GM13976 (cell line): ENCODE data around the gene DOCK4.

Source experiments
- DNase-seq: peaks from one replicate; pipeline ENCODE4 v3.0.0; 2012; ENCODE audit warnings: low spot score
- in situ Hi-C: fragments of 300-500 bp; cut with MboI; formaldehyde crosslinking; loops from one replicate; pipeline ENCODE4 v1.12.0; 2022; ENCODE audit warnings: low sequenced_read_pairs, mixed read lengths, inconsistent platforms; ENCODE audit not compliant: unreplicated experiment
- TF ChIP-seq, protein P1 (sequence below): IDR thresholded peaks from 2 replicates; pipeline ENCODE4 v1.5.1; 2012; ENCODE audit warnings: borderline replicate concordance, mild to moderate bottlenecking; ENCODE audit not compliant: insufficient read depth; ENCODE audit errors: extremely low read depth, missing control alignments, control extremely low read depth

DOCK4 gene, protein sequence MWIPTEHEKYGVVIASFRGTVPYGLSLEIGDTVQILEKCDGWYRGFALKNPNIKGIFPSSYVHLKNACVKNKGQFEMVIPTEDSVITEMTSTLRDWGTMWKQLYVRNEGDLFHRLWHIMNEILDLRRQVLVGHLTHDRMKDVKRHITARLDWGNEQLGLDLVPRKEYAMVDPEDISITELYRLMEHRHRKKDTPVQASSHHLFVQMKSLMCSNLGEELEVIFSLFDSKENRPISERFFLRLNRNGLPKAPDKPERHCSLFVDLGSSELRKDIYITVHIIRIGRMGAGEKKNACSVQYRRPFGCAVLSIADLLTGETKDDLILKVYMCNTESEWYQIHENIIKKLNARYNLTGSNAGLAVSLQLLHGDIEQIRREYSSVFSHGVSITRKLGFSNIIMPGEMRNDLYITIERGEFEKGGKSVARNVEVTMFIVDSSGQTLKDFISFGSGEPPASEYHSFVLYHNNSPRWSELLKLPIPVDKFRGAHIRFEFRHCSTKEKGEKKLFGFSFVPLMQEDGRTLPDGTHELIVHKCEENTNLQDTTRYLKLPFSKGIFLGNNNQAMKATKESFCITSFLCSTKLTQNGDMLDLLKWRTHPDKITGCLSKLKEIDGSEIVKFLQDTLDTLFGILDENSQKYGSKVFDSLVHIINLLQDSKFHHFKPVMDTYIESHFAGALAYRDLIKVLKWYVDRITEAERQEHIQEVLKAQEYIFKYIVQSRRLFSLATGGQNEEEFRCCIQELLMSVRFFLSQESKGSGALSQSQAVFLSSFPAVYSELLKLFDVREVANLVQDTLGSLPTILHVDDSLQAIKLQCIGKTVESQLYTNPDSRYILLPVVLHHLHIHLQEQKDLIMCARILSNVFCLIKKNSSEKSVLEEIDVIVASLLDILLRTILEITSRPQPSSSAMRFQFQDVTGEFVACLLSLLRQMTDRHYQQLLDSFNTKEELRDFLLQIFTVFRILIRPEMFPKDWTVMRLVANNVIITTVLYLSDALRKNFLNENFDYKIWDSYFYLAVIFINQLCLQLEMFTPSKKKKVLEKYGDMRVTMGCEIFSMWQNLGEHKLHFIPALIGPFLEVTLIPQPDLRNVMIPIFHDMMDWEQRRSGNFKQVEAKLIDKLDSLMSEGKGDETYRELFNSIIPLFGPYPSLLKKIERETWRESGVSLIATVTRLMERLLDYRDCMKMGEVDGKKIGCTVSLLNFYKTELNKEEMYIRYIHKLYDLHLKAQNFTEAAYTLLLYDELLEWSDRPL (N-terminal part only)

DNA sequence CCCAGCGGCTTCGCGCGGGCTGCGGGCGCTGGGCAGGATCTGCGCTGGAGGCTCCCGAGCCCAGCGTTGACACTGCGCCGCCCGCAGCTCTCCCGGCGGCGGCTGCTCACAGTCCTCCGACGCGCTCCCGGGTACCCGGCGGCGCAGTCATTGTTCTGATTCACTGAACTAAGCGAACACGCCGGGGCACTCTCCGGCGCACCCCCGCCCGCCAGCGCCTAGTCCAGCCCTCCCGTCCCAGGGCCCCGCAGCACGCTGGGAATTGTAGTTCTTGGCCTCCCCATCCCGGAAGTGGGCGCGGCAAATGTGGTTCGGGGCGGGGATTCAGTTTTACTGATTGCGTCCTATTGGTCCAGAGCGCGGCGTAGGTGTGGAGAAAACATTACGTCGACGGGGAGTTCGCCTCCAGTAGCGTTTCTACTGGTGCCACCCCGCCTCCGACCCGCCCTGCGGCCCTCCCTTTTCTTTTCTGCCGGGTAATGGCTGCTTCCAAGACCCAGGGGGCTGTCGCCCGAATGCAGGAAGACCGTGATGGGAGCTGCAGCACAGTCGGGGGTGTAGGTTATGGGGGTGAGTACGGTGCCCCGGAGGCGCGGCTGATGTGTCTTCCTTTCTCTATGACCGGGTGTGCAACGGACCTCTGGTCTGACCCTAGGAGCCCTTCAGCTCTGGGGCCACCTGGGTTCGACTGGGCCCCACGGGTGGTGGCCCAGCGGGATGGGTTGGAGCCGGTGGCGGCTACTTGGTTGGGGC, at the start of gene DOCK4, which contains the start of gene ZNF277:
DOCK4 (minus strand) TSS at position 162 of the 753 bp plus-strand sequence. CDS start 261 bp downstream, outside the sequence.
ZNF277 (plus strand) TSS at position 458 of the 753 bp plus-strand sequence; CDS start at position 480, 22 bp downstream.
- TF ChIP-seq, protein P1, sequence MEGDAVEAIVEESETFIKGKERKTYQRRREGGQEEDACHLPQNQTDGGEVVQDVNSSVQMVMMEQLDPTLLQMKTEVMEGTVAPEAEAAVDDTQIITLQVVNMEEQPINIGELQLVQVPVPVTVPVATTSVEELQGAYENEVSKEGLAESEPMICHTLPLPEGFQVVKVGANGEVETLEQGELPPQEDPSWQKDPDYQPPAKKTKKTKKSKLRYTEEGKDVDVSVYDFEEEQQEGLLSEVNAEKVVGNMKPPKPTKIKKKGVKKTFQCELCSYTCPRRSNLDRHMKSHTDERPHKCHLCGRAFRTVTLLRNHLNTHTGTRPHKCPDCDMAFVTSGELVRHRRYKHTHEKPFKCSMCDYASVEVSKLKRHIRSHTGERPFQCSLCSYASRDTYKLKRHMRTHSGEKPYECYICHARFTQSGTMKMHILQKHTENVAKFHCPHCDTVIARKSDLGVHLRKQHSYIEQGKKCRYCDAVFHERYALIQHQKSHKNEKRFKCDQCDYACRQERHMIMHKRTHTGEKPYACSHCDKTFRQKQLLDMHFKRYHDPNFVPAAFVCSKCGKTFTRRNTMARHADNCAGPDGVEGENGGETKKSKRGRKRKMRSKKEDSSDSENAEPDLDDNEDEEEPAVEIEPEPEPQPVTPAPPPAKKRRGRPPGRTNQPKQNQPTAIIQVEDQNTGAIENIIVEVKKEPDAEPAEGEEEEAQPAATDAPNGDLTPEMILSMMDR = no peak
- peak; percentile 96 for DNase-seq
- in situ Hi-C loops = no loop called here

DNA sequence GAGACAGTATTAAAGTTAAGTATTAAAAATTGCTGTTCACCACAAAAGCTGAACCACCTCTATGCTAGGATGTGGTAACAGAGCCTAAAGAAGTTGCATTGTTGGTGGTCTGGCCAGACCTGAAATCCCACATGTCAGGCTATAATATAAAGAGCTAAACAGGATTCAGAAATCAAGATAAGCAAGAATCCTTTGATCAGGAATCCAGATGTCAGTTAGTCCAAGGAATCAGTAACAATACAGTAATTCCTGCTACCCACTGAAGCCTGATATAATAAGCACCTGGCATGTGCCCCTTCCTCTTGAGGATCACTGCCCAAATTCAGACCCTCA, 49.2 kb upstream of the DOCK4 start:
- TF ChIP-seq, protein P1 = no peak
- no peak for DNase-seq
- in situ Hi-C loops = no loop called here

DNA sequence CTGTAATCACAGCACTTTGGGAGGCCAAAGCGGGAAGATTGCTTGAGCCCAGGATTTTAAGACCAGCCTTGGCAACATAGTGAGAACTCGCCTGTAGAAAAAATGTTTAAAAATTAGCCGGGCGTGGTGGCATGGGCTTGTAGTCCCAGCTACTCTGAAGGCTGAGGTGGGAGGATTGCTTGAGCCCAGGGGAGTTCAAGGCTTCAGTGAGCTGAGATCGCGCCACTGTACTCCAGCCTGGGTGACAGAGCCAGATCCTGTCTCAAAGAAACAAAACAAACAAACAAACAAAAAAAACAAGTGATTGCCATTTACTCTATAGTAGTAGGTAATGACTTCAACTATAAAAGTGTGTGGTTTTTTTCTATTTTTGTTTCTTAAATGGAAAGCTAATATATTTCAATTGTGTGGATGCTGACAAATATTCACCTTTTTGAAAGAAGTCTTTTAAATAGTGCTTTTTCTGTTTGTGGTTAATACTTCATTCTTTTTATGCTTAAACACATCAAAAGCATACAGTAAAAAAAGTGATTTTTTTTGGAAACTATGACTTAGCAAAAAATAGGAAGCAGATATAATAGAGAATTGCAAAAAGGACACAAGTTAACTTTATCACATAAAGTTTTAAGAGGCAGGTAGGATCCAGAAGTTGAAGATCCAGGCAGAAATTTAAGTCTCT, 48.6 kb upstream of the DOCK4 start:
- TF ChIP-seq, protein P1 = no peak
- DNase-seq = no peak
- in situ Hi-C loops = no loop called here

DNA sequence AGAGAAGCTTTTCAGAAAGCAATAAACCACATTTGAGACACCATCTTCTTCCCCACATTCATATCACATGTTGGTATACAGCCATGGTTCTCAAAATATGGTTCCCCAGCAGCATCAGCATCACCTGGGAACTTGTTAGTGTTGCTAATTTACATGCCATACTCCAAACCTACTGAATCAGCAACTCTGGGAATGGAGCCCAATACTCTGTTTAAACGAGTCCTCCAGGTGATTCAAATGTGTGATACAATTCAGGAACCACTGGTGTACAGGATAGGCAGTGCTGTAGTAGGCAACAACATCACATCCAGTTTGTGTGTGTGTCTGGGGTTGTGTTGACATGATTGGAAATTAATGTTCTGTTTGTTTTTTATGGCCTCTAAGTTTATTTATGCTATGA, 48.0 kb upstream of the DOCK4 start:
- no peak for DNase-seq
- in situ Hi-C loops = no loop called here
- TF ChIP-seq, protein P1 = no peak

DNA sequence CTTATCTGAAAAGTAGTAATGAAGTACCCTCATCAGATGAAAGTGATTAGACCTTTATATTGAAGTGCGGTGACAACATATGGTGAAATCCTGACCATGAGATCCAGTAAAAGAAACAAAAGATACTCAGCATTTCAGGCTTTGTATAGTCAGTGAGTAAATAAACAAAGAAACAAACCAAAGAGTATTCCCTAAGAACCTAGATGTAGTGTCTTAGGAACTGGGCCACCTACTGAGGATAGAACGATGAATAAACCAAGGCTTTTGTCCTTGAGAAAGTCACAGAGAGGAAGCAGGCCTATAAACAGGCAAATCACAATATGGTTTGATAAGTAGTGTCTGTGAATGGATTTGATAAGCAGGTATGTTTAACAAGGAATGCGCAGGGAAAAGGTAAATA, 46.5 kb upstream of the DOCK4 start:
- TF ChIP-seq, protein P1 = no peak
- in situ Hi-C loops = no loop called here

More for the DNA sequence above, 46.5 kb upstream of the DOCK4 start:
- no peak for DNase-seq
